Muscle layer of duodenum (tissue), 2 donors: ENCODE data around the gene PATJ.

ENCODE experiments used
- H3K27ac ChIP-seq: one replicate; pipeline ENCODE4 v1.7.0; 2013; ENCODE audit warnings: mild to moderate bottlenecking, low read length
- H3K27me3 ChIP-seq: one replicate; pipeline ENCODE4 v1.7.0; 2013; ENCODE audit warnings: low read depth, mild to moderate bottlenecking, control low read depth, low read length
- H3K36me3 ChIP-seq, 2 donors: one replicate each; pipeline ENCODE4 v1.7.0; 2013; ENCODE audit warnings: low read length in 2 of 2, control low read depth in 1 of 2, mild to moderate bottlenecking in 1 of 2; ENCODE audit not compliant: insufficient read depth in 2 of 2, control insufficient read depth in 1 of 2
- H3K4me1 ChIP-seq, 2 donors: one replicate each; pipeline ENCODE4 v1.7.0; 2013; ENCODE audit warnings: low read length in 2 of 2, mild to moderate bottlenecking in 2 of 2, control low read depth in 1 of 2, moderate library complexity in 1 of 2; ENCODE audit not compliant: insufficient read depth in 2 of 2, control insufficient read depth in 1 of 2
- H3K4me3 ChIP-seq, 2 donors: one replicate each; pipeline ENCODE4 v1.7.0; 2013; ENCODE audit warnings: low read length in 2 of 2, low read depth in 1 of 2, mild to moderate bottlenecking in 1 of 2
- H3K9me3 ChIP-seq, 2 donors: one replicate each; pipeline ENCODE4 v1.7.0; 2013; ENCODE audit warnings: low read length in 2 of 2, control low read depth in 1 of 2, mild to moderate bottlenecking in 1 of 2; ENCODE audit not compliant: control insufficient read depth in 1 of 2
- donor health status: healthy.

PATJ gene

DNA sequence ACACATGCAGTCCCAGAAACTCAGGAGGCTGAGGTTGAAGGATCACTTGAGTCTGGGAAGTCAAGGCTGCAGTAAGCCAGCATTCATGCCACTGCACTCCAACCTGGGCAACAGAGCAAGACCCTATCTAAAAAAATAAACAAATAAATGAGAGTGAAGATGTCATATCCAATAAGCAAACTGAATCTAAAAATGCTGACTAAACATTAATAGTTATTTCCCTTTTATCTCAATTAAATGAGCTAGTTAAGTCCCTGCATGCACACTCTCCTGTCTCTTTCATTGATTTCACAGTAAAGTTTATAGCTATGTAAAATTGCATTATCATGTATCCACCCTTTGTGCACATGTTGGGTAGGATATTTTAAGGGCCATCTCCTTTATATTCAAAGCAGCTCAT lies 371.2 kb downstream of the PATJ start:
- Histone ChIP-seq H3K4me1 (no peaks in the 10 kb centered on the region), H3K27ac (no peak overlapping the region), H3K36me3 (no peaks in the 10 kb centered on the region), H3K9me3 (no peaks in the 10 kb centered on the region), H3K27me3 (no peaks in the 10 kb centered on the region), H3K4me3 (no peak overlapping the region)

DNA sequence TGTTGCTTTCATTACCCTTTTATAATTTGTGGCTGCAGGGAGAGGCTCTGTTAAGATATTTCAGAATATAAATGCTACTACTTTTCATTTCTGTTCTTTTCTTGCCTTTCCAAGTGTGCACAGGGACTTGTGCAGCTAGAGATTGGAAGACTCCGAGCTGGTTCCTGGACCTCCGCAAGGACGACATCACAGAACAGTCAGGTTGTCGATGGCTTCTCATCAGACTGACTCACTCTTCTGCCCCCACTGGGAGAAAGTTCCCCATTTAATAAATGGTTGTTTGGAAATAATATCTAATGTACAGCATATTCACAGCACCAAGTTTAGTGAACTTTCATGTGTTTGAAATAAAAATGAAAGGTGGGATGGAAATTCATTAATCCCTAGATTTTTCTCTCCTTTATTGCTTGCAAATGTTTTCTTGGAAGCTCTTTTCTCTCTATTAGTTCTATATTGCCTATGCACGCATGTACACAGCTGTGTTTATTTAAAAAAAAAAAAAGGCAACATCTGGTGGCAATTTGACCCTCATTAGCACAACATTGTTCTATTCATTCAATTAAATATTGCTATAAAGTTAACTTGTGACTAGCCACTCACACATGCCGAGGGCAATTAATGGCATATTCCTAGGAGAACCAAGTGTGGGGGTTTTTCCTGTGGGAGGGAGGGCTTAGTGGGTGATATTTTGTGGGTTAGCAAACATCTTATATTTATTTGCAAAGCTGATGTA lies 374.9 kb downstream of the PATJ start:
- Histone ChIP-seq H3K36me3 (no peaks in the 10 kb centered on the region), H3K27ac (no peak overlapping the region), H3K27me3 (no peaks in the 10 kb centered on the region), H3K9me3 (no peaks in the 10 kb centered on the region), H3K4me3 (no peak overlapping the region), H3K4me1 (no peaks in the 10 kb centered on the region)

DNA sequence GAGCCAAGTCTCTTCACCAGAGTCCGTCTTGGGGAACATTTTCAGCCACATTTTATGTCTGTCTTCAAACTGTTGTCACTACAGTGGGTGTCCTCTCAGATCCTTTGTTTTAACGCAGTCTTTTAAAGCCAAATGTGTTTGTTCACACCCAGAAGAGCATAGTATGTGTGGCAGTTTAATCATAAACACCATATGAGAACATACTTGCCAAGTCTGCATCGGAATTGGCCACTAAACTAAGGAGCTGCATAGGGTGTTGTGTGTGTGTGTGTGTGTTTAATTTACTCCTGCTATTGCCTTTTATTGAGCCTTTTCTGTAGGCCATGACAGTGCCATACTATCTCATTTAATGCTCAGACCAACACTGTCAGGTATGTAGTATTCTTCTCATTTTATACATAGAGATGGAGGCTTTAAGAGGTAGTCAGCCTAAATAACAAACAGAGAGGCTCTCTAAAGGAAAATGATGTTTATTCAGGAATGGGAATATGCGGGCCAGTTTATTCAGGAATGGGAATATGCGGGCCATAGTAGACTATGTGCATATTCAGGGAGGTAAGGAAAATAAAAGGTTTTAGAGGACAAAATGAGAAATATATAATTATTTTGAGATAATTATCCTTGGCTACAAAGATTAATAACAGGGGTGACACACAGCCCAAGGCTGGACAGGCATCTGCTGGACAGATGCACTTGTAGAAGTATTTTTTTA lies 384.5 kb downstream of the PATJ start:
- no peak overlapping the region for H3K27ac ChIP-seq
- no peaks in the 10 kb centered on the region for H3K9me3 ChIP-seq
- no peaks in the 10 kb centered on the region for H3K4me1 ChIP-seq
- peaks cover 0 to 6% of the 10 kb centered on the region in 2 donors for H3K36me3 ChIP-seq
- H3K27me3 ChIP-seq: no peaks in the 10 kb centered on the region
- H3K4me3 ChIP-seq: no peak overlapping the region

GRCh38 chr1:62128745-62129144 lies 386.5 kb downstream of the PATJ start:
- H3K4me1 ChIP-seq: no peaks in the 10 kb centered on the region
- no peaks in the 10 kb centered on the region for H3K9me3 ChIP-seq
- H3K27me3 ChIP-seq: no peaks in the 10 kb centered on the region
- H3K27ac ChIP-seq: no peak overlapping the region
- no peak overlapping the region for H3K4me3 ChIP-seq
- peaks cover 0 to 6% of the 10 kb centered on the region in 2 donors for H3K36me3 ChIP-seq

GRCh38 chr1:62131093-62131725 lies 388.9 kb downstream of the PATJ start:
- Histone ChIP-seq H3K36me3 (peaks cover 0 to 6% of the 10 kb centered on the region in 2 donors), H3K9me3 (no peaks in the 10 kb centered on the region), H3K4me1 (no peaks in the 10 kb centered on the region), H3K4me3 (no peak overlapping the region), H3K27me3 (no peaks in the 10 kb centered on the region), H3K27ac (no peak overlapping the region)

DNA sequence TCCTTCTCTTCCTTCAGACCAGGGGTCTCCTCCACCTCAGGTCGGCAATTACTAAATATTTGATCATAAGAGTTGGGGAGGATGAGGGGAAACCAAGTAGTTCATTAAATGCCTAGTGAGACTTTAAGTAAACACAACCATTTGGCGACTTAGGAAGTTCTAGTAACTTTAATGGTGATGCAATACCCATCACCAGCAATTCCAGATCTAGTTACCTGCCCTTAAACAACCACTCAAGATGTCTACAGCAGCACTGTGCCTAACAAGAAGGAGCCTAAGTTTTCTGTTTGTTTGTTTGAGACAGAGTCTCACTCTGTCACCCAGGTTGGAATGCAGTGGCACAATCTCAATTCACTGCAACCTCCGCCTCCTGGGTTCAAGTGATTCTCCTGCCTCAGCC lies 395.7 kb downstream of the PATJ start:
- H3K36me3 ChIP-seq: no peaks in the 10 kb centered on the region
- no peaks in the 10 kb centered on the region for H3K9me3 ChIP-seq
- no peaks in the 10 kb centered on the region for H3K4me1 ChIP-seq
- no peak overlapping the region for H3K27ac ChIP-seq
- no peaks in the 10 kb centered on the region for H3K27me3 ChIP-seq
- no peak overlapping the region for H3K4me3 ChIP-seq

DNA sequence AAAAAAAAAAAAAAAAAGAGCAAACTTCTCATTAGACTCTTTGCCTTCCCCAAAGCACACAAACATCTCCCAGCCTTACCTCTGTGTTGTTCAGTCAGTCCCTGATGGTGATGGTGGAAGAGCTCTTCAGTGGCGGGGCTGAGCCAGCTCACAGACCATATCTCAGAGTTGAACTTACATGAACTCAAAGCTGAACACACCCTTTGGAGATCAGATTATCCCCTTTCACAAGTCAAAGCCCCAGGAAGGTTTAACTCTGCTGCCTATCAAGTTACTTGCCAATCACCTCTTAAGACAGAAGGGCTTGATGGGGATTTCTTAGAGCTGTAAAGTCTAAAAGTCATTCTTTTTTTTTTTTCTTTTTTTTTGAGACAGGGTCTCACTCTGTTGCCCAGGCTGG lies 397.1 kb downstream of the PATJ start:
- H3K9me3 ChIP-seq: no peaks in the 10 kb centered on the region
- no peaks in the 10 kb centered on the region for H3K36me3 ChIP-seq
- no peaks in the 10 kb centered on the region for H3K27me3 ChIP-seq
- H3K27ac ChIP-seq: no peak overlapping the region
- no peaks in the 10 kb centered on the region for H3K4me1 ChIP-seq
- no peak overlapping the region for H3K4me3 ChIP-seq

DNA sequence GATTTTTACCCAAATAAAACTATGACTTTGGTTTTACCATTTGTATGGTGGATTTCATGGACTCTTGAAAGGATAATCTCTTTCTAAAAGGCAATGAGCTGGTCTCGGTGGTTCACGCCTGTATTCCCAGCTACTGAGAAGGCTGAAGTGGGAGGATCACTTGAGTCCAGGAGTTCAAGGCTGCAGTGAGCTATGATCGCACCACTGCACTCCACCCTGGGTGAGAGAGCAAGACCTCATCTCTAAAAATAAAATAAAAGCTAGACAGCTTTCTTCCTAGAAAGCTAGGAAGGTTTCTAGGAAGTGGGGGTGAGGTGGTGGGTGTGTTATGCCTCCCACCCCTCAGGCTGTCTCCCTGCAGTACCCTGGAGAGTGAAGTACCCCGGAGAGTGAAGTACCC lies 398.4 kb downstream of the PATJ start:
- no peaks in the 10 kb centered on the region for H3K9me3 ChIP-seq
- no peaks in the 10 kb centered on the region for H3K4me1 ChIP-seq
- no peak overlapping the region for H3K27ac ChIP-seq
- H3K4me3 ChIP-seq: no peak overlapping the region
- H3K27me3 ChIP-seq: no peaks in the 10 kb centered on the region
- H3K36me3 ChIP-seq: no peaks in the 10 kb centered on the region

DNA sequence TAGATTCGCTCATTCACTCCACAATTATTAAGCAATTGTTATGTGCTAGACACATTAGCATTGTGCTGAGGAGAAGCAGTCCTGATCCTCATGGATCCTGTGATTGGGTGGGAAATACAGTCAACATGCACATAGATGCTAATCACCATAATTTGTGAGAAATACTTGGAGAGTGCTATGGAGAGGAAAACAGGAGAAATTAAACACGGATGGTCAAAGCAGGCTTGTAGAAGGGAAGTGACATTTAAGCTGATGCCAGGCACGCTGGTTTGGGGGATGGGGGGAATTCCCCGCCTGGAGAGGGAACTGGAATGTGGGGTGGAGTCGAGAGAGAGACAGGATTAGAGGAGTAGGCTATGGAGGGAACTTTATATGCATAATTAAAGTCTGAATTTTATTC lies 400.2 kb downstream of the PATJ start:
- Histone ChIP-seq H3K27me3 (no peaks in the 10 kb centered on the region), H3K27ac (no peak overlapping the region), H3K36me3 (no peaks in the 10 kb centered on the region), H3K4me1 (no peaks in the 10 kb centered on the region), H3K9me3 (no peaks in the 10 kb centered on the region), H3K4me3 (no peak overlapping the region)

- Histone ChIP-seq H3K4me1 (no peaks in the 10 kb centered on the region), H3K9me3 (no peaks in the 10 kb centered on the region), H3K36me3 (peaks cover 0 to 4% of the 10 kb centered on the region in 2 donors), H3K27ac (no peak overlapping the region), H3K4me3 (no peak overlapping the region), H3K27me3 (no peaks in the 10 kb centered on the region)
Observed at GRCh38 chr1:62144238-62144831, 402.1 kb downstream of the PATJ start.

DNA sequence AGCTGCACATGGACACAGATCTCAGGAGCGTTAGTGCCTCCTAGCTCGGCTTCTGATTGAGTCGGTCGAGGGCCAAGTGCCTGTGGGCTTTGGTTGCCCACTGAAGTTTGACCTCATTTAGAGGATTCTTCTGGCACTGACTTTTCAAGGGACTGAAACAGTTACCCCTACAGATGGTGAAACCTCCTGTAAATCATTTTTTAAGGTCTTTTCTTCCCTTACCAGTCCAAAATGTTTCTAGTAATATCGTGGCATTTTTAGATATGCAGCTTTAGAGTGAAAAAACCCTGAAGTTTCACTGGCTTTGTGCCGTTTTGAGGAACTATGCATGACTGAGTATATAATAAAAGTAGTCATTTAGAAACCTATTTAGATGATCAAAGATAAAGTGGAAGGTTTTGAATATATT lies 417.7 kb downstream of the PATJ start:
- H3K27me3 ChIP-seq: no peaks in the 10 kb centered on the region
- H3K4me3 ChIP-seq: no peak overlapping the region
- no peaks in the 10 kb centered on the region for H3K9me3 ChIP-seq
- no peaks in the 10 kb centered on the region for H3K4me1 ChIP-seq
- no peaks in the 10 kb centered on the region for H3K36me3 ChIP-seq
- no peak overlapping the region for H3K27ac ChIP-seq
